GM06990 (cell line): ENCODE results near the gene CACNA1A.
"Not testable (repeated sequence)": the region's sequence is repeated elsewhere in the genome, so short reads cannot be mapped to it uniquely, and the experiment has no call there.

Source experiments
- DNase-seq: peaks from one replicate; pipeline ENCODE4 v3.0.0-alpha.2; 2011; ENCODE audit not compliant: insufficient read length; ENCODE audit errors: extremely low read depth
- H3K27me3 ChIP-seq: replicated peaks from 2 replicates; pipeline ENCODE4 v1.6.0; 2011; ENCODE audit warnings: low read length; ENCODE audit not compliant: control insufficient read depth, insufficient read depth
- H3K36me3 ChIP-seq: 2 replicates; pipeline ENCODE4 v1.5.1; 2011; ENCODE audit warnings: low read length; ENCODE audit not compliant: control insufficient read depth, insufficient read depth
- H3K4me3 ChIP-seq: replicated peaks from 2 replicates; pipeline ENCODE4 v1.5.1; 2011; ENCODE audit warnings: low read depth, mild to moderate bottlenecking, control low read depth, low read length
- TF ChIP-seq, protein P1 (sequence below): IDR thresholded peaks from 2 replicates; pipeline ENCODE4 v1.5.1; 2011; ENCODE audit warnings: low read length, control low read depth, mild to moderate bottlenecking, inconsistent platforms; ENCODE audit not compliant: insufficient read depth, poor library complexity, severe bottlenecking

The CACNA1A gene

DNA sequence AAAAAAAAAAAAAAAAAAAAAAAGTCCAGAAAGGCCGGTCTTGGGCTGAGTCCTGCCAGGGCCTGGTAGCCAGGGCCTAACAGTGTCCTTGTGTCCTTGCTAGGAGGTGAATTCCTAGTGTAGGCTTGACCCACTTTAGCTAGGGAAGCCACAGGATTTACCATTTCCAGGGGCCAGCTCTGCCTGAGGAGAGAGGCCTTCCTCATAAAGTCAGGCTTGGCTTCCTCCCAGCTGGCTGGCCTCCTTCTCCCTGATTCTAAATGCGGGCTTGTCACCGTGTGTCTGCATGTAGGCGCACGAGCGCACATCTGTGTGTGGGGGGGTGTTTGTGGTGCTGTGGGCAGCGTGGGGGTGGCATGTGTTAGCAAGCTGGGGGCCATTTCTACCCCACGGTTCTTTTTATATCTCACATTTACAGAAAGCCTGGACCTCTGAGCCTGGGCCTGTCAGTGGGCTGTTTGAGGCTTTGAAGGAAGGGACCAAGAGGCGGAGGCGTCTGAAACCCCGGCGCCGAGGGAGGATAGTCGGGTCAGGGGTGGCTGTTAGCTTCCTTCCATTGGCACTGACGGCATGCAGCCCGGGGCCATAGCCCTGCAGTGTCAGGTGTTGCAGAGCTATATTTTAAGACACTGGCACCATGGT lies 324.4 kb downstream of the CACNA1A start:
- no peak overlapping the region for H3K4me3 ChIP-seq
- no peaks in the 10 kb centered on the region for H3K36me3 ChIP-seq
- H3K27me3 ChIP-seq: no peaks in the 10 kb centered on the region
- DNase-seq: peak; percentile 67
- TF ChIP-seq, protein P1, sequence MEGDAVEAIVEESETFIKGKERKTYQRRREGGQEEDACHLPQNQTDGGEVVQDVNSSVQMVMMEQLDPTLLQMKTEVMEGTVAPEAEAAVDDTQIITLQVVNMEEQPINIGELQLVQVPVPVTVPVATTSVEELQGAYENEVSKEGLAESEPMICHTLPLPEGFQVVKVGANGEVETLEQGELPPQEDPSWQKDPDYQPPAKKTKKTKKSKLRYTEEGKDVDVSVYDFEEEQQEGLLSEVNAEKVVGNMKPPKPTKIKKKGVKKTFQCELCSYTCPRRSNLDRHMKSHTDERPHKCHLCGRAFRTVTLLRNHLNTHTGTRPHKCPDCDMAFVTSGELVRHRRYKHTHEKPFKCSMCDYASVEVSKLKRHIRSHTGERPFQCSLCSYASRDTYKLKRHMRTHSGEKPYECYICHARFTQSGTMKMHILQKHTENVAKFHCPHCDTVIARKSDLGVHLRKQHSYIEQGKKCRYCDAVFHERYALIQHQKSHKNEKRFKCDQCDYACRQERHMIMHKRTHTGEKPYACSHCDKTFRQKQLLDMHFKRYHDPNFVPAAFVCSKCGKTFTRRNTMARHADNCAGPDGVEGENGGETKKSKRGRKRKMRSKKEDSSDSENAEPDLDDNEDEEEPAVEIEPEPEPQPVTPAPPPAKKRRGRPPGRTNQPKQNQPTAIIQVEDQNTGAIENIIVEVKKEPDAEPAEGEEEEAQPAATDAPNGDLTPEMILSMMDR: no peak

DNA sequence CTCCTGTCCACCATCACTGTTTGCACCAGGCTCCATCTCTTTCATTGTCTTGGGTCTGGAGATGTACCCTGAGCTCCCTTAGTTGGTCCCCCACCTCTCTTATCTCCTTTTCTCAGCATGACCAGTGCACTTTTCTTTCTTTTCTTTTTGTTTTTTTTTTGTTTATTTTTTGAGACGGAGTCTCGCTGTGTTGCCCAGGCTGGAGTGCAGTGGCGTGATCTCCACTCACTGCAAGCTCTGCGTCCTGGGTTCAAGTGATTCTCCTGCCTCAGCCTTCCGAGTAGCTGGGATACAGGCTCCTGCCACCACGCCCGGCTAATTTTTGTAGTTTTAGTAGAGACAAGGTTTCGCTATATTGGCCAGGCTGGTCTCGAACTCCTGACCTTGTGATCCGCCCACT lies 328.0 kb downstream of the CACNA1A start:
- H3K4me3 ChIP-seq, H3K36me3 ChIP-seq, DNase-seq, H3K27me3 ChIP-seq: not testable (repeated sequence)

DNA sequence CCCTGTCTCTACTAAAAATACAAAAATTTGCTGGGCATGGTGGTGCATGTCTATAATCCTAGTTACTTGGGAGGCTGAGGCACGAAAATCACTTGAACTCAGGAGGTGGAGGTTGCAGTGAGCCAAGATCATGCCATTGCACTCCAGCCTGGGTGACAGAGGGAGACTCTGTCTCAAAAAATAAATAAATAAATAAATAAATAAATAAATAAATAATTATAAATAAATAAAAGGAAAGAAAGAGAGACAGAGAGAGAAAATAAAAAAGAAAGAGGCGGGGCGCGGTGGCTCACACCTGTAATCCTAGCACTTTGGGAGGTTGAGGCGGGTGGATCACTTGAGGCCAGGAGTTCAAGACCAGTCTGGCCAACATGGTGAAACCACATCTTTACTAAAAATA lies 328.7 kb downstream of the CACNA1A start:
- H3K36me3 ChIP-seq, H3K4me3 ChIP-seq, DNase-seq, H3K27me3 ChIP-seq: not testable (repeated sequence)

DNA sequence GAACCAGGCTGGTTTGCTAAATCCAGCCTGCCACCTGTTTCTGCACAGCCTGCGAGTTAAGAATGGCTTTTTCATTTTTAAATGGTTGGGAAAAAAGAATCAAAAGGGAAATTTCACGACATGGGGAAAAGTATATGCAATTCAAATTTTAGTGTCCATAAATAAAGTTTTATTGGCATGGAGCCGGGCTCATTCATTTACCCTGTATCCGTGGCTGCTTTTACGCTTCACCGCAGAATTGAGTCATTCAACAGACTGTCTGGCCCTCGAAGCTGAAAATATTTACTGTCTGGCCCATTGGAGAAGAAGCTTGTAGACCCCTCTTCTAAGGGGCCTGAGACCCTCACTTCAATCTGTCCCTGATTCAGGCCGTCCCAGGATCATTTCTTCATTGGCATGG lies 329.9 kb downstream of the CACNA1A start:
- Histone ChIP-seq H3K27me3 (no peaks in the 10 kb centered on the region), H3K36me3 (no peaks in the 10 kb centered on the region), H3K4me3 (no peak overlapping the region)
- no peak for DNase-seq
- TF ChIP-seq, protein P1: no peak

DNA sequence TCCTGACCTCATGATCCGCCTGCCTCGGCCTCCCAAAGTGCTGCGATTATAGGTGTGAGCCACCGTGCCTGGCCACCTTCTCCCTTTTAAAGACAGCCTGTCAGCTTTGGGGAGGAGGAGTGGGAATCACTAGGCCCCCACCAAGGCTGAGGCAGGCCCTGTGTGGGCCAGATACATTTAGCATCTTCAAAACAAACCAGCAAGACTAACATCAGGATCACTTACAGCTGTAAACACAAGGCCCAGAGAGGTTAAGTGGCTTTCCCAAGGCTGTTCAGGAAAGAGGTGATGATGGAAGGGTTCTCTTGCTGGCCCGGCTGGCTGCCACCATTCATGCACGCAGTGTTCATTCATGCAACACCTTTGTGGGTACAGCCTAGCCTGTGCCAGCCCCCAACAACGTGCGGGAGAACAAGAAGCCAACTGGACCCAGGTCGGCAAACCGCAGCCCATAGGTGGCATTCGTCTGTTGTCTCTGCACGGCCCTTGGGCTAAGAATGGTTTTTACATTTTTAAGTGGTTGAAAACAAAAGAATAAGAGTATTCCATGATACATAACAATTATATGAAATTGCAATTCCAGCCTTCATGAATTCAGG lies 333.0 kb downstream of the CACNA1A start:
- Histone ChIP-seq H3K36me3 (no peaks in the 10 kb centered on the region), H3K27me3 (no peaks in the 10 kb centered on the region), H3K4me3 (no peak overlapping the region)
- DNase-seq: no peak
- TF ChIP-seq, protein P1: no peak

DNA sequence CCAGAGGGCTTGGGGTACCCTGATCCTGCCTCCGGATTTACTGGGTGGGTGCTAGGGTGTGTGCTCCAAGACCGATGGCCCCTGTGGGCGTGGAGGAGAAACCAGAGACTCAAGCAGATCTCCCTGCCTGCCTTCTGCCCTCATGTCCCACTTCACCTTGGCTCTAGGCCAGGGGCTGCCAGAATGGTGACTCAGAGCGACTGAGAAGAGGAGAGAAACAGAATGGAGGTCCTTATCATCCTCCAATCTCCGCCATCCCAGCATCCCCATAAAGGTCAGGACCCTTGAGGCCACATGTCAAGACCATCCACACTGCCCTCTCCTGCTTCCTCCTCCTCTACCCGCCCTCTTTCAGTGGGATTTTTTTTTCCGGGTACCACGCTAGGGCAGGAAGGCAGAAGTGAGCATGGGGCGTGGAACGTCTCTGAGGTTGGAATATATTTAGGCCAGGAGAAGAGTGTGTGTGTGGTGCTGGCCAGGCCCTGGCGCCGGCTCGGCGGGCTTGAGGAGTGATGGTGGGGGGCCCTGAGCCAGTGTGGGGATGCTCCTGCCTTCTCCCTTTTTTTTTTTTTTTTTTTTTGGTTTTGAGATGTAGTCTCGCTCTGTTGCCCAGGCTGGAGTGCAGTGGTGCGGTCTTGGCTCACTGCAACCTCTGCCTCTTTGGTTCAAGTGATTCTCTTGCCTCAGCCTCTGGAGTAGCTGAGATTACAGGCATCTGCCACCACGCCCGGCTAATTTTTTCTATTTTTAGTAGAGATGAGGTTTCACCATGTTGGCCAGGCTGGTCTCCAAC lies 333.7 kb downstream of the CACNA1A start:
- Histone ChIP-seq H3K36me3 (no peaks in the 10 kb centered on the region), H3K4me3 (no peak overlapping the region), H3K27me3 (no peaks in the 10 kb centered on the region)
- TF ChIP-seq, protein P1: no peak
- DNase-seq: peak; percentile 63
